Fibroblast of skin of scalp (primary cell): ENCODE measurements around the gene TMEM181. TPM values are rescaled to one million over a fixed set of nuclear protein-coding genes. Genes with fewer than 3 reads are reported as not detected.
"Not testable (repeated sequence)": the region's sequence is repeated elsewhere in the genome, so short reads cannot be mapped to it uniquely, and the experiment has no call there.

Experiments
- DNase-seq: peaks from one replicate; pipeline ENCODE4 v3.0.0-alpha.2; 2013
- polyA plus RNA-seq, 2 experiments: library from polyadenylated mRNA; unstranded; fragments of 120-200 nt; gene quantifications; one replicate each; pipeline ENCODE4 v1.2.1, GENCODE V29; 2013; ENCODE audit not compliant: insufficient read length in 2 of 2

The TMEM181 gene
- 32.6 TPM for polyA plus RNA-seq (2013, experiment 1 of 2; ENCODE audit: insufficient read length)
- 34.8 TPM for polyA plus RNA-seq (2013, experiment 2 of 2; ENCODE audit: insufficient read length)

- peak; percentile 88 for DNase-seq
Observed at GRCh38 chr6:158559895-158560835, at the start of gene TMEM181. Gene TMEM181 (plus strand): TSS chr6:158560091. CDS start chr6:158560225, 134 bp downstream.

GRCh38 chr6:158512809-158513208, 47.1 kb upstream of the TMEM181 start:
- DNase-seq: no peak

GRCh38 chr6:158514176-158514575, 45.7 kb upstream of the TMEM181 start:
- DNase-seq: no peak

GRCh38 chr6:158514991-158515390, 44.9 kb upstream of the TMEM181 start:
- DNase-seq: no peak

GRCh38 chr6:158516098-158516497, 43.8 kb upstream of the TMEM181 start:
- DNase-seq: no peak

GRCh38 chr6:158517038-158517437, 42.9 kb upstream of the TMEM181 start:
- DNase-seq: no peak

GRCh38 chr6:158517581-158517980, 42.3 kb upstream of the TMEM181 start:
- DNase-seq: peak; percentile 7

GRCh38 chr6:158518191-158519127, 41.4 kb upstream of the TMEM181 start:
- DNase-seq: peak; percentile 75

GRCh38 chr6:158519300-158519699, 40.6 kb upstream of the TMEM181 start:
- no peak for DNase-seq

- no peak for DNase-seq
Observed at GRCh38 chr6:158519761-158520160, 40.1 kb upstream of the TMEM181 start.

GRCh38 chr6:158520975-158521374, 38.9 kb upstream of the TMEM181 start:
- not testable (repeated sequence) for DNase-seq

- DNase-seq: no peak
Observed at GRCh38 chr6:158521759-158522158, 38.1 kb upstream of the TMEM181 start.

GRCh38 chr6:158522616-158523015, 37.3 kb upstream of the TMEM181 start:
- DNase-seq: no peak

GRCh38 chr6:158524311-158524710, 35.6 kb upstream of the TMEM181 start:
- DNase-seq: no peak

GRCh38 chr6:158527858-158528257, 32.0 kb upstream of the TMEM181 start:
- DNase-seq: not testable (repeated sequence)

- DNase-seq: no peak
Observed at GRCh38 chr6:158528826-158529225, 31.1 kb upstream of the TMEM181 start.

- no peak for DNase-seq
Observed at GRCh38 chr6:158529629-158530028, 30.3 kb upstream of the TMEM181 start.

- DNase-seq: no peak
Observed at GRCh38 chr6:158531566-158531965, 28.3 kb upstream of the TMEM181 start.

GRCh38 chr6:158531970-158532369, 27.9 kb upstream of the TMEM181 start:
- no peak for DNase-seq

GRCh38 chr6:158536084-158536890, 23.6 kb upstream of the TMEM181 start:
- DNase-seq: peak; percentile 68

GRCh38 chr6:158536891-158537798, 22.7 kb upstream of the TMEM181 start:
- no peak for DNase-seq
